GM18507 (cell line): ENCODE data around the gene CROCC2.

Experiments used
- DNase-seq: peaks from one replicate; pipeline ENCODE4 v3.0.0; 2011; ENCODE audit warnings: low read depth; ENCODE audit not compliant: insufficient read length; ENCODE audit errors: extremely low spot score
- FAIRE-seq: peaks from 2 replicates; lab custom pipeline; 2011; peaks lifted over from hg19 to GRCh38; lab: Jason Lieb, UNC

The CROCC2 gene

GRCh38 chr2:240952496-240953246 is 46.5 kb downstream of the CROCC2 start:
- no peak for FAIRE-seq

GRCh38 chr2:240953426-240954410 is 47.6 kb downstream of the CROCC2 start:
- DNase-seq (no peak), FAIRE-seq (no peak)

More at GRCh38 chr2:240952496-240953246, 46.5 kb downstream of the CROCC2 start:
- DNase-seq = no peak

GRCh38 chr2:240954436-240955305 is 48.5 kb downstream of the CROCC2 start:
- DNase-seq = no peak

GRCh38 chr2:240955306-240956170 is 49.4 kb downstream of the CROCC2 start:
- DNase-seq (no peak), FAIRE-seq (no peak)

More at GRCh38 chr2:240954436-240955305, 48.5 kb downstream of the CROCC2 start:
- no peak for FAIRE-seq

GRCh38 chr2:240956171-240956934 is 50.2 kb downstream of the CROCC2 start:
- FAIRE-seq (no peak), DNase-seq (no peak)

GRCh38 chr2:240956935-240957655 is 51.0 kb downstream of the CROCC2 start:
- no peak for DNase-seq
- no peak for FAIRE-seq

GRCh38 chr2:240957656-240958365 is 51.7 kb downstream of the CROCC2 start:
- FAIRE-seq (no peak), DNase-seq (no peak)

GRCh38 chr2:240958366-240959213 is 52.5 kb downstream of the CROCC2 start:
- FAIRE-seq (no peak), DNase-seq (no peak)

- DNase-seq = no peak
- no peak for FAIRE-seq
Measured at GRCh38 chr2:240959214-240959940, 53.2 kb downstream of the CROCC2 start.

- DNase-seq (no peak), FAIRE-seq (no peak)
Measured at GRCh38 chr2:240959941-240960308, 53.8 kb downstream of the CROCC2 start.

- DNase-seq (no peak), FAIRE-seq (no peak)
Measured at GRCh38 chr2:240960309-240960970, 54.3 kb downstream of the CROCC2 start.

GRCh38 chr2:240960971-240961876 is 55.1 kb downstream of the CROCC2 start:
- DNase-seq (no peak), FAIRE-seq (no peak)

GRCh38 chr2:240961910-240962299 is 55.8 kb downstream of the CROCC2 start:
- DNase-seq (no peak), FAIRE-seq (no peak)
